CD4-positive, alpha-beta T cell treated with Interleukin-15 for 4 hours (primary cell): Measurements from ENCODE around the gene HMGB4.

Experiments
- DNase-seq: peaks from one replicate; pipeline ENCODE4 v3.0.0-alpha.2; 2020; ENCODE audit warnings: low spot score

The HMGB4 gene

DNA sequence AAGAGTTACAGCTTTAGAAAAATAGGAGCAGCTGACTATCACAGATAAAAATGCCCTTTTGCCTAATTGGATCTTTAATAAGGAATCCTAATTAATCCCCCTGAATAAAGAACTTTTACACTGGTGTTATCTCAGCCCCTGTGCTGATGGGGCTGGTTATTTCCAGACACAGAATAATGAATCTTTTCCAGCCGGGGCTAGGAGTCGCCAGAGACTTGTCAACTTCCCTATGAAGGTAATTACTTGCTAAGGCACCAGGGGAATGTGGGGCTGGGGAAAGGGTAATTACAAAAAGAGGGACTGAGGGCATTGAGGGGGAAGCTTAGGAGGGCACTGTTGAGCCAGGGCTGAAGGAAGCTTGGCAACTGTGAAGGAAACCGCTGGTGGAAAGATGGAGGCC is 34.5 kb downstream of the HMGB4 start:
- no peak for DNase-seq

DNA sequence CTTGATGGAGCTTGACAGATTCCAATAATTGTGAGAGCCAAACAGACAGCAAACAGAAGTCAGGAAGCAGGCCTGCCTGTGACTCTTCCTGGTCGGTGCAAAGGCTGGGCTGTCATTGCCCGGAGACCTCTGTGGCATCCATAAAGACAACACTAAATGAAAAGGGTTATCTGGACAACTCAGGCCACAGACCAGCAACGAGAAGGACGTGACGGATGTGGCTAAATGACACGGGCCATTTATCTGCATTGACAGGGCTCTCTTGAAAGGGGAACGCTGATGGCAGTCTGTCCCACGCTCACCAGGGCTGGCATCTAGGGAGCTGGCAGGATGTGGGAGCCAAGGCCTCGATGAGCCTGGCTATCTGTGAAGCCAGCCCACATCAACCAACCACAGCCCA is 35.0 kb downstream of the HMGB4 start:
- DNase-seq, result no peak

DNA sequence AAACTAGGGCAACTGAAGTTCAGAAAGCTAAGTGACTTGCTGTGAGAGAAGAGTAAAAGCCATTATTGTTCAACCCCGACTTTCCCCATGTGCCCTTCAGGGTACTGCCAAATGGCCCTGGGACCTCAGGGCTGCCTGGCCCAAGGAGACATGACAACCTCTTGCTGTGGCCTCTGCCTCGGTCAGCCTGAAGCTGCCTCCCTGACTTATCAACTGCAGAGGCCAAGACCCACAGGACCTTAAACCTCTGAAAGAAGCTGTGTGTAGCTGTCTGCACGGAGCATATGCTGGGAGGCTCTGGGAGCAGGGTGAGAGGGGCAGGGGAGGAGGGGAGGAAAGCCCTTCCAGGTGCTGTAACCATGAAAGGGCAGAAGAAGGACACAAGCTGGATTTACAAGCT is 35.9 kb downstream of the HMGB4 start:
- no peak for DNase-seq

DNA sequence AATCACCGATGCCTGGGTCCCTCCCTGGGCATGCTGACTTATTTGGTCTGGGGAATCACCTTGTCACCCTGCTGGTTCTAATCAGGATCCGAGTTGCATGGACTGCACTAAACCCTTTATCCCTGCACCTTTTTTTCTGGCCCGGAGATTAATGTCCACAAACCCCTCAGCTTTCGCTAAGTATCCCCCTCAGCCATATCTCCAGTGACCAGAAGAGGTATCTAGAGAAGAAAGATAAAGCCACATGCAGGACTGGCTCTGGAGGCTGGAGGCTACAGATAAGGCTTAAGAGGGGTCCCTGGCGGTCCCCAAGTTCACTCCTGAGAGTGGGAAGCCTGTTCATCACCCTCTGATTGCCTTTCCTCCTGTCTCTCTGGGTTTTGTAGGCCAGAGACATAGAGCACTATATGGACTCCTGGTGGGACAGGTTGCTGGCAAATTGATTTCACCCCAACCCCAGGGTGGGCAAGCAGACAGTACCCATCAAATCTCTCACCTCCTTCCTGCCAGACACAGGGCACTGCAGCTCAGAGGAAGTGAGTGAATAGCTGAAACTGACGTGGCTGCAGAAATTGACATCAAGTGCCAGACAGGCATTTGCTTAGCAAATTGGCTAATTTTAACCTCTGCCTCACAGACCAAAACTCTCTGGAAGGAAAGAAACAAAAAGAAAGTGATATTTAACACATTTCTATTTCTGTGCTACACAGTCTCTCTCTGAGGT is 38.8 kb downstream of the HMGB4 start:
- no peak for DNase-seq

GRCh38 chr1:33903210-33903589 is 39.3 kb downstream of the HMGB4 start:
- no peak for DNase-seq

- DNase-seq, result no peak
These were observed 41.4 kb downstream of the HMGB4 start for GRCh38 chr1:33905241-33905640.

- DNase-seq, result no peak
These were observed 42.3 kb downstream of the HMGB4 start for GRCh38 chr1:33906156-33906555.

DNA sequence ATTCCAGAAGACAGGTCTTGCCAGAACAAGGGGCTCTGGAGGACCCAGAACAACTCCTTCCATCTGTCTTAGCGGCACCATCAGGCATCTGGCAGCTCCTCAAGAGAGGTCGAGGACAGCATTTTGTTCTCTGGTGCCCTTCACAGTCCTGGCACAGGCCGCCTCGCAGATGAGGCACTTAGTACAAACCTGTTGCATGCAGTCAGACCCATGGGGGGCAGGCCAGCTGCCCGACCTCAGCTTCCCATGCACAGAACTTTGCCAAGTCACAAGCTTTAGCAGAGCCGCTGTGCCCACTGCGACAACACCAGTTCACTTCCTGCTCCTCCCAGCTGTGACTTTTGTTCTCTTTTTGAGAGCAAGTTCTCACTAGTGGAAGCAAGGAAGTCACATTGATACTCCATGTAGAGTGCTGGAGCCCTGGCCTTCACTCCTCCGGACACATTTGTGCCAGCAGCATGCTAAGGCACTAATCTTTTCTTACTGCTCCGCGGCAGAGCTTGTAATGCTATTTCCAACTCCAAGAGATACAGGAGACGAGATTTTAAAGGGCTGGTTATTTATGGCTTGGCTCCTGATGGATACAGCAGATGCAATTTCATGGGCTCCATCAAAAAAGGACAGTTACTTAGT is 44.6 kb downstream of the HMGB4 start:
- DNase-seq, result no peak
